Activated T-cell treated with anti-CD3 and anti-CD28 coated beads, Interleukin-2, amount 50 U/mL, for 72 hours (primary cell): Measurements from ENCODE around the gene NKAIN4. TPM values are rescaled to one million over a fixed set of nuclear protein-coding genes. Genes with fewer than 3 reads are reported as not detected.
"Not testable (repeated sequence)": the region's sequence is repeated elsewhere in the genome, so short reads cannot be mapped to it uniquely, and the experiment has no call there.

Experiments
- ATAC-seq, 2 donors: fragments of 150-1000 bp; cut with Tn5 transposase; replicated peaks in 1 of 2; 2 replicates each; pipeline ENCODE4 v1.10.0; 2021; ENCODE audit warnings: moderate library complexity in 2 of 2, mild to moderate bottlenecking in 1 of 2
- DNase-seq, 2 donors: peaks; one replicate each; pipeline ENCODE4 v3.0.0; 2021 to 2022; ENCODE audit warnings: mixed read lengths in 1 of 2
- H3K27ac Mint-ChIP-seq: one replicate; pipeline ENCODE4 v1.8.0; 2022; ENCODE audit warnings: mild to moderate bottlenecking, moderate library complexity, mixed read lengths
- H3K27me3 Mint-ChIP-seq: one replicate; pipeline ENCODE4 v1.8.0; 2022; ENCODE audit warnings: low read depth, mixed read lengths
- H3K36me3 Mint-ChIP-seq, 2 donors: one replicate each; pipeline ENCODE4 v1.8.0; 2022; ENCODE audit warnings: mixed read lengths in 2 of 2, mild to moderate bottlenecking in 1 of 2; ENCODE audit not compliant: insufficient read depth in 2 of 2
- H3K4me1 Mint-ChIP-seq: one replicate; pipeline ENCODE4 v1.8.0; 2022; ENCODE audit warnings: low read depth, mixed read lengths
- H3K4me3 Mint-ChIP-seq, 2 donors: one replicate each; pipeline ENCODE4 v1.8.0; 2022; ENCODE audit warnings: mild to moderate bottlenecking in 2 of 2, mixed read lengths in 2 of 2, moderate library complexity in 2 of 2
- H3K9me3 Mint-ChIP-seq, 2 donors: one replicate each; pipeline ENCODE4 v1.8.0; 2022; ENCODE audit warnings: mixed read lengths in 2 of 2
- total RNA-seq, 2 donors: library from RNA; stranded (reverse); gene quantifications; one replicate each; pipeline ENCODE4 v1.2.3, GENCODE V29; 2022

The NKAIN4 gene
- total RNA-seq, 2 donors from 2014 or later, result not detected

- Mint-ChIP-seq H3K36me3 (no peaks in the 10 kb centered on the region), H3K9me3 (no peaks in the 10 kb centered on the region), H3K4me3 (no peak overlapping the region), H3K4me1 (peaks cover 6% of the 10 kb centered on the region), H3K27ac (no peak overlapping the region), H3K27me3 (peaks cover 50% of the 10 kb centered on the region)
- no peak for DNase-seq
- ATAC-seq, result no peak
These were observed 1.9 kb upstream of the NKAIN4 start for GRCh38 chr20:63255931-63256704.

- H3K27ac Mint-ChIP-seq, result no peak overlapping the region
- H3K4me3 Mint-ChIP-seq, result peak overlapping the region; percentile 38 to 54
- H3K4me1 Mint-ChIP-seq, result peaks cover 6% of the 10 kb centered on the region
- DNase-seq (no peak), ATAC-seq (no peak)
- H3K27me3 Mint-ChIP-seq, result peaks cover 58% of the 10 kb centered on the region
- no peaks in the 10 kb centered on the region for H3K9me3 Mint-ChIP-seq
- no peaks in the 10 kb centered on the region for H3K36me3 Mint-ChIP-seq
These were observed 532 bp upstream of the NKAIN4 start for GRCh38 chr20:63254606-63255384.

- peaks cover 6% of the 10 kb centered on the region for H3K4me1 Mint-ChIP-seq
- H3K4me3 Mint-ChIP-seq, result peak overlapping the region in 1 of 2 donors; percentile 40
- H3K36me3 Mint-ChIP-seq, result no peaks in the 10 kb centered on the region
- H3K27me3 Mint-ChIP-seq, result peaks cover 66% of the 10 kb centered on the region
- ATAC-seq (no peak), DNase-seq (no peak)
- H3K27ac Mint-ChIP-seq, result no peak overlapping the region
- H3K9me3 Mint-ChIP-seq, result no peaks in the 10 kb centered on the region
These were observed 628 bp downstream of the NKAIN4 start for GRCh38 chr20:63253438-63254231.

GRCh38 chr20:63253065-63253437, 1.2 kb downstream of the NKAIN4 start:
- no peak for DNase-seq
- Mint-ChIP-seq H3K9me3 (no peaks in the 10 kb centered on the region), H3K27me3 (peaks cover 70% of the 10 kb centered on the region)

GRCh38 chr20:63252284-63252711, 2.0 kb downstream of the NKAIN4 start:
- no peak for ATAC-seq
- H3K9me3 Mint-ChIP-seq, result no peaks in the 10 kb centered on the region
- no peak overlapping the region for H3K27ac Mint-ChIP-seq
- peaks cover 6% of the 10 kb centered on the region for H3K4me1 Mint-ChIP-seq
- no peak overlapping the region for H3K4me3 Mint-ChIP-seq
- peaks cover 64% of the 10 kb centered on the region for H3K27me3 Mint-ChIP-seq
- no peak for DNase-seq
- no peaks in the 10 kb centered on the region for H3K36me3 Mint-ChIP-seq

More at GRCh38 chr20:63253065-63253437, 1.2 kb downstream of the NKAIN4 start:
- no peak for ATAC-seq
- H3K4me3 Mint-ChIP-seq, result peak overlapping the region in 1 of 2 donors; percentile 40
- H3K27ac Mint-ChIP-seq, result no peak overlapping the region
- peaks cover 6% of the 10 kb centered on the region for H3K4me1 Mint-ChIP-seq
- no peaks in the 10 kb centered on the region for H3K36me3 Mint-ChIP-seq

- peaks cover 54% of the 10 kb centered on the region for H3K27me3 Mint-ChIP-seq
- not testable (repeated sequence) for H3K9me3 Mint-ChIP-seq, H3K36me3 Mint-ChIP-seq, DNase-seq, H3K4me3 Mint-ChIP-seq, H3K4me1 Mint-ChIP-seq, ATAC-seq, H3K27ac Mint-ChIP-seq
These were observed 2.9 kb downstream of the NKAIN4 start for GRCh38 chr20:63251350-63251749.

- ATAC-seq (no peak), DNase-seq (no peak)
- H3K27ac Mint-ChIP-seq, result no peak overlapping the region
- no peak overlapping the region for H3K4me3 Mint-ChIP-seq
- H3K36me3 Mint-ChIP-seq, result no peaks in the 10 kb centered on the region
- no peaks in the 10 kb centered on the region for H3K9me3 Mint-ChIP-seq
- peaks cover 6% of the 10 kb centered on the region for H3K4me1 Mint-ChIP-seq
- peaks cover 46% of the 10 kb centered on the region for H3K27me3 Mint-ChIP-seq
These were observed 4.4 kb downstream of the NKAIN4 start for GRCh38 chr20:63249891-63250290.

GRCh38 chr20:63248835-63249591, 5.2 kb downstream of the NKAIN4 start:
- no peak for ATAC-seq
- H3K36me3 Mint-ChIP-seq, result no peaks in the 10 kb centered on the region
- H3K27me3 Mint-ChIP-seq, result peaks cover 42% of the 10 kb centered on the region
- H3K27ac Mint-ChIP-seq, result no peak overlapping the region
- no peak overlapping the region for H3K4me3 Mint-ChIP-seq
- no peak for DNase-seq
- peaks cover 6% of the 10 kb centered on the region for H3K4me1 Mint-ChIP-seq
- H3K9me3 Mint-ChIP-seq, result no peaks in the 10 kb centered on the region

GRCh38 chr20:63247671-63248228, 6.5 kb downstream of the NKAIN4 start:
- ATAC-seq (no peak), DNase-seq (no peak)
- Mint-ChIP-seq H3K9me3 (no peaks in the 10 kb centered on the region), H3K4me1 (peaks cover under 1% of the 10 kb centered on the region), H3K4me3 (no peak overlapping the region), H3K27me3 (peaks cover 36% of the 10 kb centered on the region), H3K36me3 (no peaks in the 10 kb centered on the region), H3K27ac (no peak overlapping the region)

GRCh38 chr20:63246490-63247288, 7.6 kb downstream of the NKAIN4 start:
- no peak overlapping the region for H3K4me3 Mint-ChIP-seq
- H3K4me1 Mint-ChIP-seq, result no peaks in the 10 kb centered on the region
- no peaks in the 10 kb centered on the region for H3K36me3 Mint-ChIP-seq
- H3K27ac Mint-ChIP-seq, result no peak overlapping the region
- DNase-seq (no peak), ATAC-seq (no peak)
- H3K27me3 Mint-ChIP-seq, result peaks cover 31% of the 10 kb centered on the region
- no peaks in the 10 kb centered on the region for H3K9me3 Mint-ChIP-seq

GRCh38 chr20:63244468-63244867, 9.8 kb downstream of the NKAIN4 start:
- DNase-seq, result no peak
- Mint-ChIP-seq H3K27me3 (peaks cover 17% of the 10 kb centered on the region), H3K4me3 (no peak overlapping the region), H3K36me3 (no peaks in the 10 kb centered on the region), H3K4me1 (no peaks in the 10 kb centered on the region), H3K27ac (no peak overlapping the region), H3K9me3 (no peaks in the 10 kb centered on the region)
- no peak for ATAC-seq
